Measurements from ENCODE around the gene HOXB9.
A peak's percentile ranks its signal among the peaks of the same experiment; 100 is the strongest.

HOXB9 gene

GRCh38 chr17:48582750-48583069 lies 43.4 kb downstream of the HOXB9 start:
- DNase-seq: peak; percentile 37

GRCh38 chr17:48579760-48580554 lies 46.2 kb downstream of the HOXB9 start:
- DNase-seq: peak; percentile 32

GRCh38 chr17:48579471-48579759 lies 46.7 kb downstream of the HOXB9 start:
- no peak for DNase-seq

- DNase-seq: no peak
Measured at GRCh38 chr17:48578616-48579470, 47.3 kb downstream of the HOXB9 start.

- DNase-seq: peak; percentile 82
Measured at GRCh38 chr17:48577946-48578615, 48.1 kb downstream of the HOXB9 start, which contains the start of gene HOXB4. HOXB4 (minus strand) TSS chr17:48578350; CDS start chr17:48578319, 31 bp downstream.

- peak; percentile 88 for DNase-seq
Measured at GRCh38 chr17:48577330-48577945, 48.7 kb downstream of the HOXB9 start.

GRCh38 chr17:48576479-48577309 lies 49.5 kb downstream of the HOXB9 start:
- peak; percentile 81 for DNase-seq

GRCh38 chr17:48575673-48576478 lies 50.3 kb downstream of the HOXB9 start:
- DNase-seq: peak; percentile 61

GRCh38 chr17:48575066-48575582 lies 51.0 kb downstream of the HOXB9 start:
- DNase-seq: peak; percentile 90

- DNase-seq: no peak
Measured at GRCh38 chr17:48574505-48575065, 51.6 kb downstream of the HOXB9 start.

GRCh38 chr17:48571826-48572417 lies 54.2 kb downstream of the HOXB9 start:
- peak; percentile 50 for DNase-seq

Measured in NCI-H69 (cell line).